GM18498 (cell line): ENCODE results near the gene ATP6V0E1.

Experiments used
- ATAC-seq: cut with Tn5 transposase; IDR thresholded peaks from one replicate; pipeline ENCODE4 v1.9.1; 2021; ENCODE audit warnings: mild to moderate bottlenecking, moderate library complexity; ENCODE audit not compliant: unreplicated experiment

ATP6V0E1 gene

DNA sequence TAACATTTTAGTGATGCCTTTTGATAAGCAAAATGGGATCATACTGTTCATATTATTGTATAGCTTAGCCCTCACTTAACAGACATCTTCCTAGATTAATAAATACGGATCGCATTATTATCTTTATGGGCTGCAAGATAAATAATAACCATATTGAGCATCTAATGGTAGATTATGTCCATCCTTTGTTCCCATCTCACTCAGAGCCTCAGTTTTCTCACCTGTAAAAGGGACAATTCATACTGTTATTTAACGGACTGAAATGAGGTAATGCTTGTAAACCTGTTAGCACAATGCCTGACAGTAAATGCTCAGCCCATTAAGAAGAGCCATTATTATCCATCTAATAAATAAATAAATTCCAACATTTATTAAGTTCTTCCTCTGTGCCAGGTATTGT is 27.3 kb upstream of the ATP6V0E1 start:
- ATAC-seq: no peak

DNA sequence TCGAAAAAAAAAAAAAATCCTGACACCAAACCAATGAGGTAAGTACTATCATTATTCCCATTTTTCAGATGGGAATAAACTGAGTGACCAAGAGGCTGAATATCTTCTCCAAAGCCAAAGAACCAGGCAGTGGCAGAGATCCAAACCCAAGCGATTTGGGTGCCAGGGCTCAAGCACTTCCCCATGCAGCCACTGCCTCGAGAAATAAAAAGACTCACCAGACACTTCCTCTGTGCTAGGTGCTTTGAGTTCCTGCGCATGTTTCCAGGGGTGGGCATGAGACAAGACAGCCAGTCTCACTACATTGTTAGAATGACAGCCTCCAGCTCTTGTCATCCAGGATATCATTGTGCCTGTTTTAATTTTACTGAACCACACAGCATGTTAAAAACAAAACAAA is 26.6 kb upstream of the ATP6V0E1 start:
- ATAC-seq: no peak

DNA sequence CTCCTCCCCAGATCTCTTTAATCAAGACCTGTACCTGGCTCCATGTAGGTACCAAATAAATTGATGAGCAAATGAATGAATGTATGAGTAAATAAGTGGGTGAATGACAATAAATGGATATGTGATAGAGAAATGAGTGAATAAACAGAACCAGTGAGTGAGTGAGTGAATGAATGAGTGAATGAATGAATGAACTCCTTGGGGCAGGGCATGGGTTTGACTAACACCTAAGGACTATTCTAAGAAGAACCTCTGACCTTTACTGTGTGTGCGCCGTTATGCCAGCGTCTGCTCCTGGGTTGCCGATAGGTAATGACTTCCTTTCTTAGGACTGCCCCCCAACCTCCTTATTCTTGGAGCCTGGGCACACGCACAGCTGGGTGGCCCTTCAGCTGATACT is 26.1 kb upstream of the ATP6V0E1 start:
- no peak for ATAC-seq

DNA sequence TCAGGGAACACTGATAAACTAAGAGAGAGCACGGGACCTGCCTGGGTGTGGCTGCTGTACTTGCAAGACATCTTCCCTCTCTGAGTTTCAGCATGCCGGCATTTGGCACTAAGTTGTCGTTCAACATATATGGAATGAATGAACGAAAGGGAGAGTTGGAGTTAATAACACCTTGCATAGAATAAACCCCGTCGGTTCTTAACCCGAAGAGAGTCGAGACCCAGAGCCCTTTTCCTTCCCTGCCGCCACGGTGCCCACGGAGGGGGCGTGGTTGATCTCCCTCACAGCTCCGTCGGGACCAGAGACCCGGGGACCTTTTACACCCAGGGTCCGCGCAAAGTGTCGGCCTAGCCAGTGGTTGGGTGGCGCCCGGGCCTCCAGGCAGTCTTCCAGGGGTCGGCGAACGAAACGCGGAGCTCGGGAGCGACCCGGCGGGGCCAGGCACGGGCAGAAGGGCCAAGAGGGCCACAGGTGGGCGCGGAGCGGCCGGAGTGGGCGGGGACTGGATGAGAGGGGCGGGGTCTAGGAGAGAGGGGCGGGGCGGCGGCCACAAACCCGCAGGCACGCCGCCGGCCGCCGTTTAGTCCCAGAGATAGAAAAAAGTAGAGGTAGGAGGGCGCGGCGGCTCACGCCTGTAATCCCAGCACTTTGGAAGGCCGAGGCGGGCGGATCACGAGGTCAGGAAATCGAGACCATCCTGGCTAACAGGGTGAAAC is 25.1 kb upstream of the ATP6V0E1 start:
- peak; percentile 68 for ATAC-seq

DNA sequence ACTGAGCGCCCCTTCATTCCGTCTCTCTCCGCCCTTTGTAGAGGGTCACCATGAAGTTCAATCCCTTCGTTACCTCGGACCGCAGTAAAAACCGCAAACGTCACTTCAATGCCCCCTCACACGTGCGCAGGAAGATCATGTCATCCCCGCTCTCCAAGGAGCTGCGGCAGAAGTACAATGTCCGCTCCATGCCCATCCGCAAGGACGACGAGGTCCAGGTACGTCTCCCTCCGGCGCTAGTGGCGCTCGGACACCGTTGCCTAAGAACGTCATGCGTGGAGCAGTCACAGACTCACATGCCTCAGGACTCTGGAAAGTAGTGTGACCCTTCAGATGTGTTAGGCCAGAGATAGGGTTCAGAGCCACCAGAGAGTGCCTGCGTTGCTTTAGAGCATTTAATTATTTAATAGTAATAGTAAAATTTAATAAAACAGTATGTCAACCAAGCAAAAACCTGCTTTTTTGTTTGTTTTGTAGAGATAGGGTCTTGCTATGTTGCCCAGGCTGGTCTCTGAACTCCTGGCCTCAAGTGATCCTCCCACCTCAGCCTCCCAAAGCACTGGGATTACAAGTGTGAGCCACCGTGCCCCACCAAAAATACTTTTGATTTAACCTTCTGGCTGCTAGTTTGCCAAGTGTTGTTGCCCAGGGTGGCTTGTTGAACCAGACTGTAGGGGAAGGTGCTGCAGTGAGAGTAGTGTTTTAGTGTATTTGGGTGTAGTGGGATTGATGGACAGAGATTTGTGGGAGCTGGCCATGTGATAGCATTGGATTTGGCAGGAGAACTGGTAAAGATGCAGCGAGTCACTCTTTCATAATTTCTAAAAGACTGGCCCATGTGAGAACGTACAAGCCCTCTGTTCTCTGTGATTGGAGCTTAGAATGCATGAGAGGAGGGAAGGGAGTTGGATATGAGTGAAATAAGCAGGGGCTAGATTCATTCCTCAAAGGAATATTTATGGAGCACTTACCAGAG is 23.5 kb upstream of the ATP6V0E1 start:
- no peak for ATAC-seq

DNA sequence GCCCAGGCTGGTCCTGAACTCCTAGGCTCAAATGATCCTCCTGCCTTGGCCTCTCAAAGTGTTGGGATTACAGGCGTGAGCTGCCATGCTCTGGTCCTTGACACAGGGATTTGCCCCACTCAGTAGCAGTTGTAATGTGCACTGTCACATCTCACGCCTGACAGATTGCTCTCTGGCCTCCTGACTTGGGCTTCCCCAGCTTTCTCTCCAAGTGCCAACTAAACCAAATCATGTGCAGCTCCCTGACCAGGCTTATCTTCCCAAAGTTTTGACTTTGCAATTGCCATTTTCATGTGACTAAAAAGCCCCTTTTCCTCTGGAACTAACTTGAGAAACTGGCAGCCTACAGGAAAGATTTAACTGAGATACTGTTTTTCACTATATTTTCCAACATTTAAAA is 13.7 kb upstream of the ATP6V0E1 start:
- ATAC-seq: no peak

DNA sequence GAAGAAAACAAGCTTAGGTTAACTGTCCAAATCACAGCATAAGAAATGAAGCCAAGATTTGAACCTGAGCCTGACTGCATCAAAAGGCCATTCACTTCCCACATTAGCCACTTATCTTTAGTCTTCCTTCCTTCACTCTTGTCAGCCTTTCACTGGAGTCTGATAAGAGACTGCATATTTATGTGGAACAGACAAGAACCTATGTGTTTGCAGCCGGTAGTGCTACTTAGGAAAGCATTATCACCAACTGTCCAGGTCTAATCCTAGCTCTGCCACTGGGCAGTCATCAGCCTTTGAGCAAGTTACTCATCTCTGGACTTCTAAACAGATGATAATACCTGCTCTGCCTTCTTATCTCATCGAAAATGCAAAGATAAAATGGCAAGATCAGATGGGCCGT is 12.1 kb upstream of the ATP6V0E1 start:
- ATAC-seq: no peak

DNA sequence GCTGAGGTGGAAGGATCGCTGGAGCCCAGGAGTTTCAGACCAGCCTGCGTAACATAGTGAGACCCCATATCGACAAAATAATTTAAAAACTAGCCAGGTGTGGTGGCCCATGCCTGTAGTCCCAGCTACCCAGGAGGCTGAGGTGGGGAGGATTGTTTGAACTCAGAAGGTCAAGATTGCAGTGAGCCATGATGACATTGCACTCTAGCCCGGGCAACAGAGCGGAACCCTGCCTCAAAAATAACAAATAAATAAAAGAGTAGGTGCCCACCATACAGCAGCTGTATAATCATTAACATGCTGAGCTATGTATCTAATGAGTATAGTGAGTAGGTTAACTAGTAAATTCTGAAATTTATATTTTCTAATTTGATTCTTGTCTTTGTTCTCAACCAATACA is 11.0 kb upstream of the ATP6V0E1 start:
- ATAC-seq: no peak

DNA sequence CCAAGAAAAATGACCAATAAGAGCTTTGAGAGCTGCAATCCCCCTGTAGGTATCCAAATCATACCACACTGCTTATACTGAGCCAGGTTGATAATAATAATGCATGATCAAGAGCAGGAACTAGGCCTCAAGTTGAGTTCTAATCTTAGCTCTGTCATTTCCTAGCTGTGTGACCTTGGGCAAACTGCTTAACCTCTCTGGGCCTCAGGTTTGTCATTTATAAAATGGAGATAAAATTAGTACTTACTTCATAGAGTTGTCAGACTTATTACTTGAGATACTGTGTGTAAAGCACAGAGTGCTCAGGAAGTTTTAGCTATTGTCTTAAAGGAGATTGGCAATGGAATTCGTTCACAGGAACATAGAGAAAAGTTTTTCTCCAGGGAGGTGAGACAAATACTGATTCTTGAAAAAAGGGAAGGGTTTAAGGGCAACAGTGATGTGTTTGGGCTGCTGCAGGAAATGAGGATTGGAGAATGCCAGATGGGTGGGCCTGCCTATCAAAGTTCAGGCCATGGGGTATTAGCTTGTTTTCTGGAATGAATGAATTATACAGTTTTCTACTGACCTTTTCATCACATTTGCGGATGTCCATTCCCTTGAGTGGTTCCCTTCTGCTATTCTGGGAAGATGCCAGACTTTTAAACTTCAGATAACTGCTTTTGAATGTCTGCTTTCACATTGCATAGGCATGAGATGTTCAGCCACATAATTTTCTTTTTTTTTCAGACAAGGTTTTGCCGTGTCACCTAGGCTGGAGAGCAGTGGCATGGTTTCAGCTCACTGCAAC is 10.2 kb upstream of the ATP6V0E1 start:
- ATAC-seq: no peak

DNA sequence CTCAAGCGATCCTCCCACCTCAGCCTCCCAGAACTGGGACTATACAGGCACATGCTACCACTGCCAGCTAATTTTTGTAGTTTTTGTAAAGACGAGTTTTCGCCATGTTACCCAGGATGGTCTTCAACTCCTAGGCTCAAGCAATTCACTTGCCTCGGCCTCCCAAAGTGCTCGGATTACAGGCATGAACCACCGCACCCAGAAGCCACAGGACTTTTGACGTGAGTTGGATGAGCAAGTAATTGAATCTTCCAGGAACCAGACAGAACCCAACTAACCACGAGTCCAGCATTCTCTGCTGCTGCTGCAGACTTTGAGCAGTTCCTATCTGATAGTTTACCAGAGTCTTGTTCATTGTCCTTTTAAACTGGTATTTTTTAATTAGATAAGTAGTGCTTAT is 9.6 kb upstream of the ATP6V0E1 start:
- ATAC-seq: no peak

DNA sequence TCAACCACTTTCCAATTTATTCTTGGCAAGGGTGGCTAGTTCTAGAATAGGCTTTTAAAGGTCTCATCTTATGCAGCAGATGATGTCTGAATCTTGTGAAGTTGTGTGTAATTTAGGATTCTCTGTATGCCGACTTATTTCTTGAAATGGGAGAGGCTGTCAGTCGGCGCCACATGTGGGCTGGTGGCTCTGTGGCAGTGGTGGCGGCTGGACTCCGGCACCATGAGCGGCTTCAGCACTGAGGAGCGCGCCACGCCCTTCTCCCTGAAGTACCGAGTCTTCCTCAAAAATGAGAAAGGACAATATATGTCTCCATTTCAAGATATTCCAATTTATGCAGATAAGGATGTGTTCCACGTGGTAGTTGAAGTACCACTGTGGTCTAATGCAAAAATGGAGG is 8.3 kb upstream of the ATP6V0E1 start:
- no peak for ATAC-seq

DNA sequence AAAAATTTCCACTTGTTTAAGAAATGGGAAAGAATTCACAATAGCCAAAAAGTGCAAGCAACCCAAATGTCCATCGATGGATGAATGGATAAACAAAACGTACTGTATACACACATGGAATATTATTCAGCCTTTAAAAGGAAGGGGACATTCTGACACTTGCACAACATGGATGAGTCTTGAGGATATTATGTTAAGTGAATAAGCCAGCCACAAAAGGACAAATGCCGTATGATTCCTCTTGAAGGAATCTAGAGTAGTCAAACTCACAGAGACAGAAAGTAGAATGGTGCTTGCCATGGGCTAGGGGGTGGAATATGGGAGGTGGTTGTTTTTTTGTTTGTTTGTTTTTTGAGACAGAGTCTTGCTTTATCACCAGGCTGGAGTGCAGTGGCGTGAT is 3.8 kb upstream of the ATP6V0E1 start:
- no peak for ATAC-seq

DNA sequence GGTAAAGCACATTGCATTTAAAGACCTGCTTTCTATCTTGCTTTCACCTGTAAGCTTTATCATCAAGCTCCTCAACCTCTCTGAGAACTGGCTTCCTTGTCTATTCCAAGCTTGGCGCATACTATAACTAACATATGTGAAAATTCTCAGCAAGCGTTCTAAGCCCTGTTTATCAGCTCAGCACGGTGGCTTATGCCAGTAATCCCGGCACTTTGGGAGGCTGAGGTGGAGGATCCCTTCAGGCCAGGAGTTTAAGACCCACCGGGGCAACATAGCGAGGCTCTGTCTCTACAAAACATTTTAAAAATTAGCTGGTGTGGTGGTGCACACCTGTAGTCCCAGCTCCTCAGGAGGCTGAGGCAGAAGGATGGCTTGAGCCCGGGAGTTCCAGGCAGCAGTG is 1.6 kb upstream of the ATP6V0E1 start:
- ATAC-seq: no peak

DNA sequence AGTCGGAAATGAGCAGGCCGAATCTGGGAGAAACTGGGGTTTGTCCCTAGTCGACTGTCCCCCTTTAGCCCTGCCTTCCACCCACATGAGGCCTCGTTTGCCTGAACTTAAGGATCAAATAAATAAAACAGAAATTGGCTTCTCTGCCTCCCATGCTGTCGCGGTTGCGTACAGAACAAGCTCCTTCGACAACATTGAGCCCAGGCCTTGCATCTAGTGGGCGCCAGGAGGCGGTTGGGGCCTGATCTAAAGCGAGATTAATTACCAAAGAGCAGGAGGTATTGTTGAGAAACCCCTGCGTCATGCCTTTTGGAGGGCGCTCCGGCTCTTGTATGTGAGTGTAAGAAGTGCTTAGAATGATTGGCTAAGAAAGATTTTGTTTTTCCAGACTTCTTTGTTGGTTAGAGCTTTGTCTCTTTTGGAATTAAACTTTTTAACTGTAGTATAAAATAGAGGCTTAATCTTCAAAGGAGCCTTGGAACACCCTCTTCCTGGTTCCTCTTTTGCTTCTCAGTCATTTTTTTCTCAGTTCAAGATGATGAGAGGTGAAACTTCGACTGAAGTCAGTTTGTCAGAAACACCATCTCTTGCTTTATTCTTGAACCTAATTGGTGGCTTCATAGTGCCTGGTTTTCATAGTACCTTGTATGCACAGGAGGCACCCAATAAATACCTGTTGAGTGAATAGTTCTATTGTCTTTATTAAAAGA is 828 bp downstream of the ATP6V0E1 start:
- ATAC-seq: peak; percentile 69

DNA sequence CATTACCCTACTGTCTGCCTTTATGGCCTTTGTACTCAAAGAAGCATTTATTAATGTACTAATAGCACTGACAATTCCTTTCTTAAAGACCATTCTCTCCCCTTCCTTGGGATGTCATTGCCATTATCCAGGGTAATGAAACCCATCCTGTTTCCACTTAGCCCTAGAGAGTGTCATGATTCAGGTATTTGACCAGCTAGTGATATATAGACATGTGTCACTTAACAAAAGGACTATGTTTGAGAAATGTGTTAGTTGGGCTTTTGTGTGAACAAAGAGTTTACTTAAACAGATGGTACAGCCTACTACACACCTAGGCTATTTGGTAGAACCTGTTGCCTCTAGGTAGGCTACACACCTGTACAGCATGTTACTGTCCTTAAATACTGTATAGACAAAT is 2.0 kb downstream of the ATP6V0E1 start:
- ATAC-seq: no peak

DNA sequence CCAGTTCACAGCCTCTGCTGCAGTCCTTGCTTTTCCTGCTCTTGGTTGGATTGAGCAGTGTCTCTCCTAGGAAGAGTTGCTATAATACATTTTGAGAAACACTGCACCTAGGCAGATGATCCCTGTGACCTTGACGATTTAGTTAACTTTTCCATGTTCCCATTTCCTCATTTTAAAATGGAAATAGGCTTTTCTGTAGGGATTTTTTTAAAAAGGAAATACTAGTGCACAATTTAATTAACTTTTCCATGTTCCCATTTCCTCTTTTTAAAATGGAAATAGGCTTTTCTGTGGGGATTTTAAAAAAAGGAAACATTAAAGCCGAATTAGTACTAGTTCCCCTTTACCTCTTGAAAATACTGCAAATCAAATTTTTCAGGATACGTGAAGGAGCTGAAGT is 4.7 kb downstream of the ATP6V0E1 start:
- no peak for ATAC-seq

DNA sequence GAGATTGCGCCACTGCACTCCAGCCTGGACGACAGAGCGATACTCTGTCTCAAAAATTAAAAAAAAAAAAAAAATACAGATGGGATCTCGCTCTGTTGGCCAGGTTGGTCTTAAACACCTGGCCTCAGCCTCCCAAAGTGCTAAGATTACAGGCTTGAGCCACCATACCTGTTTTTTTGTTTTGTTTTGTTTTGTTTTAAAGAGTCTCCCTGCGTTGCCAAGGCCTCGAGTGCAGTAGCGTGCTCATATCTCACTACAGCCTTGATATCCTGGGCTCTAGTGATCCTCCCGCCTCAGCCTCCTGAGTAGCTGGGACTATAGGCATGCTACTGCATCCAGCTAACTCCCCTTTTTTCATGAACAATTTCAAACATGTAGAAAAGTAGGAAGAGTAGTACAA is 7.2 kb downstream of the ATP6V0E1 start:
- no peak for ATAC-seq

DNA sequence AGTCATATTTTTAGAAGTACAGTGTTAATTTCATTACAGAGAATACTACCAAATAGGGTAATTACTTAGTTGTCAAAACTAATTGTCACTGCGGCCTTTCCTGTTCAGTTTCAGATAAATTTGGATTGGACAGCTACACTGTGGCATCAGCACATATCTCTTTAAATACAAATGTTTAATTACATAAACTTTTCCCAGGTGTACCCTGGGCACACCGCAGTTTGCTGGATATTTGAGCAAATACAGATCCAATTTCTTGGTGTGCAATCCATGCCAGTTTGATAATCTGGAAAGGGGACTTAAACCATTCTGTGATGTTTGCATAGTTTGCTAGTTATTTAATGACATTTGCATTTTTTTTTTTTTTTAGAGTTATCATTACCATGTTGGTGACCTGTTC is 10.8 kb downstream of the ATP6V0E1 start:
- ATAC-seq: no peak

DNA sequence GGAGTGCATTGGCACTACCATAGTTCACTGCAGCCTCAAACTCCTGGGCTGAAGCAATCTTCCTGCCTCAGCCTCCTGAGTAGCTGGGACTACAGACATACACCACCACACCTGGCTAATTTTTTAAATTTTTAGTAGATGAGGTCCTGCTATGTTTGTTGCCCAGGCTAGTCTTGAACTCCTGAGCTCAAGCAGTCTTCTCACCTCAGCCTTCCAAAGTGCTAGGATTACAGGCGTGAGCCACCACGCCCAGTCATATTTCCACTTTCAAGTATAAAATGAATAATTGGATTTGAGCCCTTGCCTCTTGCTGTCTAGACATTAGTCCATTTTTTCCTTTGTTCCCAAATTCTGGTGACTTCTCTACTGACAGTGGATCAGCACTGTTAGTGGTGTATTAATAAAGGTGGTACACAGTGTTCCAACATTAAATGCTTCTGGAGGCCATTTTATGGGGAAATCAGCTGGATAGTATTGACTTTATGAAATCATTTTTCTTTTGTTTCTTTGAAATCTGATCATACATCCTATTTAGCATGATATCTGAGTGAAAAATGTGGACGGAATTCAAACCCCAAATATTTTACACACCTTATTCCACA is 15.9 kb downstream of the ATP6V0E1 start:
- no peak for ATAC-seq

DNA sequence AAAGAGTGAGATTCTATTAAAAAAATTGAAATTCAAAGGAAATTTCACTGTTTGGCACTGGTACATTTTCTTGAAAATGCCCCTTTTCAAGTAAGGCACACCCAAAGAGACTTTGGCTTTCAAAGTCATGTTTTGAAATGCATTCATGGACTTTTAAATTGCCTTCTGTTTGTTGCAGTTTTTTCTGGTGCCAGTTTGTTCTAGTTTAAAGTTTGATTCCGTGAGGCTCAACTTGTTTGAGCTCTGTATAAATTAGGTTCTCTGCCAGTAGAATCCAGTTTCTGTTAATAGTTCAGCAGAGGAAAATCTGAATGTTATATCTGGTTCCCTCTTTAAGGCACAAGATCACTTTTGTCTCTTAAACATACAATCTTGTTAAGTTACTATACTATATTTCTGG is 16.4 kb downstream of the ATP6V0E1 start:
- ATAC-seq: no peak
